ENCODE results near the gene FNDC3B. TPM values are rescaled to one million over a fixed set of nuclear protein-coding genes. Genes with fewer than 3 reads are reported as not detected.
A peak's percentile ranks its signal among the peaks of the same experiment; 100 is the strongest.

FNDC3B gene
- total and polyA plus RNA-seq, 9 of the 15 experiments (the other 6 are each of a cell fraction or from before 2014, with no cell fraction given) = 7.0 to 35.8 (median 16.2) TPM

DNA sequence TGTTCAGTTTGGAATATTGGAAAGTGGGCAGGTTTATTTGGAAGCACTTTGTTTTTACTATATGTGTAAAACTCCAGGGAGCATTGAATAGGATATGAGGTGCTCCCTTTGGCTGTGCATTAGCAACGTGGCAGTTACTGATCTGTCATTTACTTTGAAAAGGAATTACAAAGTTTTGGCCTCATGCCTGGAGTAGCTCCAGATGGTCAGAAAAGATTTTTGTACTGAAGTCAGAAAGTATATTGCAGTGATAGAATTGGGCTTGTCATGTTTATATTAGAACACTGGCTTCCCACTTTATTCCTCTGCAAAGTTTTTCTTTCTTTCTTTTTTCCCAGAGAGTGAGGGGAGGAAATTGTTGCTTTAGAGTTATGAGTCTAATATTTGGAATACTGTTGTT, 26.1 kb downstream of the FNDC3B start (continued):
- TF ChIP-seq, protein P1, sequence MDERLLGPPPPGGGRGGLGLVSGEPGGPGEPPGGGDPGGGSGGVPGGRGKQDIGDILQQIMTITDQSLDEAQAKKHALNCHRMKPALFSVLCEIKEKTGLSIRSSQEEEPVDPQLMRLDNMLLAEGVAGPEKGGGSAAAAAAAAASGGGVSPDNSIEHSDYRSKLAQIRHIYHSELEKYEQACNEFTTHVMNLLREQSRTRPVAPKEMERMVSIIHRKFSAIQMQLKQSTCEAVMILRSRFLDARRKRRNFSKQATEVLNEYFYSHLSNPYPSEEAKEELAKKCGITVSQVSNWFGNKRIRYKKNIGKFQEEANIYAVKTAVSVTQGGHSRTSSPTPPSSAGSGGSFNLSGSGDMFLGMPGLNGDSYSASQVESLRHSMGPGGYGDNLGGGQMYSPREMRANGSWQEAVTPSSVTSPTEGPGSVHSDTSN (CRISPR knock-in tag; IDR thresholded peaks at IDR 0.05; ENCODE audit: low read depth) = no peak
- TF ChIP-seq, protein P1 (tag; conservative IDR thresholded peaks at IDR 0.05; ENCODE audit: low read depth) = peak; percentile 82
- TF ChIP-seq RBBP5 (IDR thresholded peaks at IDR 0.05; ENCODE audit: borderline replicate concordance, insufficient read depth, low read length, poor library complexity, severe bottlenecking) (peak; percentile 19), MTA1 (IDR thresholded peaks at IDR 0.05; ENCODE audit: borderline replicate concordance) (no peak), SMAD2 (IDR thresholded peaks at IDR 0.05; ENCODE audit: low read depth, low read length) (no peak), MAFF (IDR thresholded peaks at IDR 0.05; ENCODE audit: low read length) (peak; percentile 25; the same call in 1 of the 2 replicates), RHOXF2B (CRISPR knock-in tag; conservative IDR thresholded peaks at IDR 0.05) (no peak), CREM (IDR thresholded peaks at IDR 0.05; ENCODE audit: low read depth) (no peak), PML (IDR thresholded peaks at IDR 0.05; ENCODE audit: low read length) (peak; percentile 80), THRAP3 (IDR thresholded peaks at IDR 0.05; ENCODE audit: borderline replicate concordance) (no peak), ZNF263 (CRISPR knock-in tag; IDR thresholded peaks at IDR 0.05; ENCODE audit: borderline replicate concordance) (peak; percentile 90), NCOR1 (IDR thresholded peaks at IDR 0.05) (peak; percentile 75; the same call in 1 of the 2 replicates), JUN (IDR thresholded peaks at IDR 0.05; ENCODE audit: borderline replicate concordance, low read depth, low read length) (0 out of 2 replicates have a peak, but pooled peaks have one; percentile 31), JUN (CRISPR knock-in tag; IDR thresholded peaks at IDR 0.05; ENCODE audit: borderline replicate concordance) (no peak), SOX6 (IDR thresholded peaks at IDR 0.05) (peak; percentile 65; the same call in 1 of the 2 replicates), NCOA1 (IDR thresholded peaks at IDR 0.05; ENCODE audit: low read depth) (peak; percentile 60; the same call in 1 of the 2 replicates), ATF7 (IDR thresholded peaks at IDR 0.05) (peak; percentile 29; the same call in 1 of the 2 replicates), EP400 (IDR thresholded peaks at IDR 0.05) (peak; percentile 73)
- TF ChIP-seq, protein P2, sequence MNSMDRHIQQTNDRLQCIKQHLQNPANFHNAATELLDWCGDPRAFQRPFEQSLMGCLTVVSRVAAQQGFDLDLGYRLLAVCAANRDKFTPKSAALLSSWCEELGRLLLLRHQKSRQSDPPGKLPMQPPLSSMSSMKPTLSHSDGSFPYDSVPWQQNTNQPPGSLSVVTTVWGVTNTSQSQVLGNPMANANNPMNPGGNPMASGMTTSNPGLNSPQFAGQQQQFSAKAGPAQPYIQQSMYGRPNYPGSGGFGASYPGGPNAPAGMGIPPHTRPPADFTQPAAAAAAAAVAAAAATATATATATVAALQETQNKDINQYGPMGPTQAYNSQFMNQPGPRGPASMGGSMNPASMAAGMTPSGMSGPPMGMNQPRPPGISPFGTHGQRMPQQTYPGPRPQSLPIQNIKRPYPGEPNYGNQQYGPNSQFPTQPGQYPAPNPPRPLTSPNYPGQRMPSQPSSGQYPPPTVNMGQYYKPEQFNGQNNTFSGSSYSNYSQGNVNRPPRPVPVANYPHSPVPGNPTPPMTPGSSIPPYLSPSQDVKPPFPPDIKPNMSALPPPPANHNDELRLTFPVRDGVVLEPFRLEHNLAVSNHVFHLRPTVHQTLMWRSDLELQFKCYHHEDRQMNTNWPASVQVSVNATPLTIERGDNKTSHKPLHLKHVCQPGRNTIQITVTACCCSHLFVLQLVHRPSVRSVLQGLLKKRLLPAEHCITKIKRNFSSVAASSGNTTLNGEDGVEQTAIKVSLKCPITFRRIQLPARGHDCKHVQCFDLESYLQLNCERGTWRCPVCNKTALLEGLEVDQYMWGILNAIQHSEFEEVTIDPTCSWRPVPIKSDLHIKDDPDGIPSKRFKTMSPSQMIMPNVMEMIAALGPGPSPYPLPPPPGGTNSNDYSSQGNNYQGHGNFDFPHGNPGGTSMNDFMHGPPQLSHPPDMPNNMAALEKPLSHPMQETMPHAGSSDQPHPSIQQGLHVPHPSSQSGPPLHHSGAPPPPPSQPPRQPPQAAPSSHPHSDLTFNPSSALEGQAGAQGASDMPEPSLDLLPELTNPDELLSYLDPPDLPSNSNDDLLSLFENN (IDR thresholded peaks at IDR 0.05; ENCODE audit: low read depth in 2 of 2, low read length in 2 of 2) = peak in 1 of 2 experiments; percentile 79; a peak in 1 of 4 replicates
- TF ChIP-seq, protein P3, sequence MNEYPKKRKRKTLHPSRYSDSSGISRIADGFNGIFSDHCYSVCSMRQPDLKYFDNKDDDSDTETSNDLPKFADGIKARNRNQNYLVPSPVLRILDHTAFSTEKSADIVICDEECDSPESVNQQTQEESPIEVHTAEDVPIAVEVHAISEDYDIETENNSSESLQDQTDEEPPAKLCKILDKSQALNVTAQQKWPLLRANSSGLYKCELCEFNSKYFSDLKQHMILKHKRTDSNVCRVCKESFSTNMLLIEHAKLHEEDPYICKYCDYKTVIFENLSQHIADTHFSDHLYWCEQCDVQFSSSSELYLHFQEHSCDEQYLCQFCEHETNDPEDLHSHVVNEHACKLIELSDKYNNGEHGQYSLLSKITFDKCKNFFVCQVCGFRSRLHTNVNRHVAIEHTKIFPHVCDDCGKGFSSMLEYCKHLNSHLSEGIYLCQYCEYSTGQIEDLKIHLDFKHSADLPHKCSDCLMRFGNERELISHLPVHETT (CRISPR knock-in tag; conservative IDR thresholded peaks at IDR 0.05 in 1 of 2, IDR thresholded peaks at IDR 0.05 in 1 of 2) = no peak
- TF ChIP-seq, protein P4, sequence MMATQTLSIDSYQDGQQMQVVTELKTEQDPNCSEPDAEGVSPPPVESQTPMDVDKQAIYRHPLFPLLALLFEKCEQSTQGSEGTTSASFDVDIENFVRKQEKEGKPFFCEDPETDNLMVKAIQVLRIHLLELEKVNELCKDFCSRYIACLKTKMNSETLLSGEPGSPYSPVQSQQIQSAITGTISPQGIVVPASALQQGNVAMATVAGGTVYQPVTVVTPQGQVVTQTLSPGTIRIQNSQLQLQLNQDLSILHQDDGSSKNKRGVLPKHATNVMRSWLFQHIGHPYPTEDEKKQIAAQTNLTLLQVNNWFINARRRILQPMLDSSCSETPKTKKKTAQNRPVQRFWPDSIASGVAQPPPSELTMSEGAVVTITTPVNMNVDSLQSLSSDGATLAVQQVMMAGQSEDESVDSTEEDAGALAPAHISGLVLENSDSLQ (IDR thresholded peaks at IDR 0.05) = peak; percentile 86
